D721Med (cell line): ENCODE measurements around the gene SPIRE1.

ENCODE experiments used
- DNase-seq: peaks from one replicate; pipeline ENCODE4 v3.0.0; 2011; ENCODE audit warnings: low spot score; ENCODE audit not compliant: insufficient read length
- FAIRE-seq: peaks from 2 replicates; lab custom pipeline; 2011; peaks lifted over from hg19 to GRCh38; lab: Jason Lieb, UNC
- TF ChIP-seq, protein P1 (sequence below): IDR thresholded peaks from 2 replicates; pipeline ENCODE4 v1.5.1; 2012; ENCODE audit warnings: mild to moderate bottlenecking, control low read depth; ENCODE audit not compliant: insufficient read depth; ENCODE audit errors: missing control alignments

SPIRE1 gene

DNA sequence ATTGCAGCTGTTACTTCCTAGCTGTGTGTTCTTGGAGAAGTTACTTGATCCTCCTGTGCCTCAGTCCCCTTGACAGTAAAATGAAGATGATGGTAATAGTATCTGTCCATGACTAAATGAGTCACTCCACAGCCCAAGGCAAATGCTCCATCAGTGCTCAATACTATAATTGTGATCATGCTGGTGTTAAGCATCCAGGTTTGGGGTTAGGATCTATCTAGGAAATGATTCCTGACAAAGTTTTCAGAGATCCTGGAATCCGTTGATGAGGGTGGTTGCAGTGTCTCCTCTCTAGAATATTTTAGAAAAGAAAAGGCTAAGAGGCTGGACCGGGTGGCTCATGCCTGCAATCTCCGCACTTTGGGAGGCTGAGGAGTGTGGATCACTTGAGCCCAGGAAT, 252.8 kb downstream of the SPIRE1 start:
- TF ChIP-seq, protein P1, sequence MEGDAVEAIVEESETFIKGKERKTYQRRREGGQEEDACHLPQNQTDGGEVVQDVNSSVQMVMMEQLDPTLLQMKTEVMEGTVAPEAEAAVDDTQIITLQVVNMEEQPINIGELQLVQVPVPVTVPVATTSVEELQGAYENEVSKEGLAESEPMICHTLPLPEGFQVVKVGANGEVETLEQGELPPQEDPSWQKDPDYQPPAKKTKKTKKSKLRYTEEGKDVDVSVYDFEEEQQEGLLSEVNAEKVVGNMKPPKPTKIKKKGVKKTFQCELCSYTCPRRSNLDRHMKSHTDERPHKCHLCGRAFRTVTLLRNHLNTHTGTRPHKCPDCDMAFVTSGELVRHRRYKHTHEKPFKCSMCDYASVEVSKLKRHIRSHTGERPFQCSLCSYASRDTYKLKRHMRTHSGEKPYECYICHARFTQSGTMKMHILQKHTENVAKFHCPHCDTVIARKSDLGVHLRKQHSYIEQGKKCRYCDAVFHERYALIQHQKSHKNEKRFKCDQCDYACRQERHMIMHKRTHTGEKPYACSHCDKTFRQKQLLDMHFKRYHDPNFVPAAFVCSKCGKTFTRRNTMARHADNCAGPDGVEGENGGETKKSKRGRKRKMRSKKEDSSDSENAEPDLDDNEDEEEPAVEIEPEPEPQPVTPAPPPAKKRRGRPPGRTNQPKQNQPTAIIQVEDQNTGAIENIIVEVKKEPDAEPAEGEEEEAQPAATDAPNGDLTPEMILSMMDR: no peak
- DNase-seq (no peak), FAIRE-seq (no peak)

DNA sequence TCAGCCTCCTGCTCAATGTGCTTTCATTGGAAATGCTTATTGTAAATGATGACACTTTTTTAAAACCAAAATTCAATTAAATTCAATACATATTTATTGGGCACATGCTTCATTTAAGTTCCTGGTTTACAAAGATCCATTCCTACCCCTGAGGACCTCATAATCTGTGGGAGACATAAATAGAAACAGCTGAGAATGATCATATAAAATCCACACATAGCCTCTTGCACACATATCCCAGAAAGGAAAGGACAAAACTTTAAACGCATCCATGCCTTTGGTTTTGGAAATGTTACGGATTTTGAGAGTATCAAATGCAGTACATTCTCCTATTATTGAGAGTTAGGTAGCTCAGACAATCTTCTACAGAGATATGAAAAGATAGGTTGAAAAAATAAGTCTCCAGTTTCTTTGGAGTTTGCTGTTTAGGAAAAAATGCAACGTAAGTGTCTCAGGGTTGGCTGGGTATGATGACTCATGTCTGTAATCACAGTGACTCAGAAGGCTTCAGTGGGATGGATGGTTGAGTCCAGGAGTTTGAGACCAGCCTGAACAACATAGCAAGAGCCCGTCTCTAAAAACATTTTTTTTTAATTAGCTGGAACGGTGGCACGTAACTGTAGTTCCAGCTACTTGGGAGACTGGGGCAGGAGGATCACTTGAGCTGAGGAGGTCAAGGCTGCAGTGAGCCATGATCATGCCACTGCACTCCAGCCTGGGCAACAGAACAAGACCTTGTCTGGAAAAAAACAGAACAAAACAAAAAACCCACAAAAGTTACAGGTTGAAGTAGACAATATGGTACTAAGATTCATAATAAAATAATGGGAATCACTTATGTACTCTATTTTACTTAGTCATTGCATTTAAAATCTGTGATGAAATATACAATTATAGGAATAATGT, 254.1 kb downstream of the SPIRE1 start:
- no peak for FAIRE-seq
- no peak for DNase-seq
- TF ChIP-seq, protein P1: no peak

DNA sequence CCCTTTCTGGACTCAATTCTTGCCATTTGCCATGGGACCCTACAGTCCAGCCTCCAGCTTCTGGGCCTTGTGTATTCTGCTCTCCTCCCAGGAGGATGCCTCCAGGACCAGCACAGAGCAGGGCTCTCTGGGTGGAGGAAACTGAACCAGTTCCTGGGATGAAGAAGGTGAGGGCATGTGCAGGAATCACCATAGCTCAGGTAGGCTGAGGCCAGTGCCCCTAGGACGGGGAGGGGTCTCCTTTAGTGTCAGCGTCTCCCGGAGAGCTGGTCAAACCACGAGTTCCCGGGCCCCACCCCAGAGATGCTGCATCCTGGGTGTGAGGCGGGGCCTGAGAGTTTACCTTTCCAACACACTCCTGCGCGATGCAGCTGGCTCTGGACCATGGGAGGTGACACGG, 256.0 kb downstream of the SPIRE1 start:
- FAIRE-seq (no peak), DNase-seq (no peak)
- TF ChIP-seq, protein P1: no peak

GRCh38 chr18:12399231-12399630, 258.7 kb downstream of the SPIRE1 start:
- DNase-seq: no peak
- TF ChIP-seq, protein P1: no peak
- FAIRE-seq: no peak

DNA sequence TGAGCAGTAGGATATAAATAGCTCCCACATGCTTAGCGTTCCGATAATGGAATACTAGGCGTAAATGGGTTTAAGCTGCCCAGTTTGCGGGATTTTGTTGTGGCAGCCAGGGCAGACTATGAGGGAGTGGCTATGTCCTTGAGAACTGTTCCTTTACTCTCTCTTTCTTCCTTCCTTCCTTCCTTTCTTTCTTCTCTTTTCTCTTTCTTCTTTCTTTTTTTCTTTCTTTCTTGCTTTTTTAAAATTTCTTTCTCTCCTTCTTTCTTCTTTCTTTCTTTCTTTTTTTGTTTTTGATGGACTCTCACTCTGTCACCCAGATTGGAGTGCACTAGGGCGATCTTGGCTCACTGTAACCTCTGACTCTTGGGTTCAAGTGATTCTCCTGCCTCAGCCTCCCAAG, 259.3 kb downstream of the SPIRE1 start:
- FAIRE-seq (no peak), DNase-seq (no peak)
- TF ChIP-seq, protein P1: no peak

DNA sequence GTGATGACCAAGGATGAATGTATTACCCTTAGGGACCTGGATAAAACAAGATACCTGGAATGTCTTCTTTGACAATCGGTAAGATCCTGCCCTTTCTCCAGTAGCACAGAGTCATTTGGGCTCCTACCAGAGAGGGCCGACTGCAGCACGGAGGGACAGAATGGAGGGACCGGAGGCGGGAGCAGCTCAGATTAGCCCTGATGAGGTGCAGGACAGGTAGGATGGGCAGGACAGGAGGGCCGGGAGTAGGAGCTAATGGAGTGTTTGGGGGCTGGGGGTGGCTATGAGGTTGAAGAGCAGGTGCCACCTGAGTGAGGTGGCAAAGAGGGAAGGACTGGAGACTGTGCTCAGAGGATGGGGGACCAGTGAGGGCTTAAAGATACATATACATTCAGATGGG, 260.1 kb downstream of the SPIRE1 start:
- TF ChIP-seq, protein P1: no peak
- no peak for FAIRE-seq
- no peak for DNase-seq

- DNase-seq: no peak
- TF ChIP-seq, protein P1: no peak
- FAIRE-seq: no peak
Observed at GRCh38 chr18:12397254-12397653, 260.7 kb downstream of the SPIRE1 start.
